ENCODE measurements around the gene SLC13A4.
"Not testable (repeated sequence)": the region's sequence is repeated elsewhere in the genome, so short reads cannot be mapped to it uniquely, and the experiment has no call there.

GRCh38 chr7:135737306-135737647, 9.3 kb upstream of the SLC13A4 start:
- not testable (repeated sequence) for TF ChIP-seq CTCF (IDR thresholded peaks at IDR 0.05); POLR2AphosphoS5 (IDR thresholded peaks at IDR 0.05; ENCODE audit: insufficient read depth in 1 of 2, low read depth in 1 of 2); POLR2A (IDR thresholded peaks at IDR 0.05)
